ENCODE measurements around the gene SLC16A4. TPM values are rescaled to one million over a fixed set of nuclear protein-coding genes. Genes with fewer than 3 reads are reported as not detected.
"Not testable (repeated sequence)": the region's sequence is repeated elsewhere in the genome, so short reads cannot be mapped to it uniquely, and the experiment has no call there.

Gene SLC16A4
- total and polyA plus RNA-seq, 3 donors from 2014 or later, result 5.8 to 17.4 (median 8.2) TPM

DNA sequence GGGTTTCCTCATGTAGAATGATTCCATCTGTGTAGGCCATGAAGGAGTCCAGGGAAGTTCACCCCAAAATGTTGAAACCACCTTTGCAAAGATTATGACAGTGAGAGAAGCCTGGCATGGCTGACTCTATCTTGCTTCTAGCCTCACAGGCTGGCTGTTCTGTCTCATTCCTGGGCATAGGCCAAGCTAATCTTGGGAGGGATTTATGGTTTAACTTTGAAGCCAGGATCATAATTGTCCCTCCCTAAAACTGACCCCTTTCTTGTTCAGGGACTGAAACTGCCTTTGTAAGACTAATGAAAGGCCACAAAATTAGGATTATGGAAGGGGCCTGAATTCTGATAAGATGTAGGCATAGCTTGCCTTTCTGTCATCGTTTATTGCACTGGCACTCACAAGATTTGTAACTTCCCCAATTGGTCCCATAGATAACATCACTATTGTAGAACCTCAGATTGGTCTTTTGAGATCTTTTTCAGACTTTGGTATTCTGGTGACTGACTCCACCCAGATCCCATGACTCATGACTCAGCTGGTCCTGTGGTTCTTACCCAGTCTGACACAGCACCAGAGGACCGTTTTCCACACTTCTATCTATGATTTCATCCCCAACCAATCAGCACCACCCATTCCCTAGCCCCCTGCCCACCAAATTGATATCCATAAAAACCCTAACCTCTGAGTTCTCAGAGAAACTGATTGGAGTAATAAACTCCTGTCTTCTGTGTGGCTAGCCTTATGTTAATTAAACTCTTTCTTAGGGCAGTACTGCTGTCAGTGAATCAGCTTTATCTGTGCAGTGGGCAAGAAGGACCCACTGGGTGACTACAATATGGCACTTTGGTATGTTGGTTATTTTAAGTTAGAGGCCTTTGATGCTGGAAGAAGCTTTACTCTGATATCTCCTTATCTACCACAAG is 30.3 kb upstream of the SLC16A4 start:
- intact Hi-C loops (cut with DNase I; ENCODE audit: low total_unique reads), result no loop called here
- H3K27me3 ChIP-seq, result no peaks in the 10 kb centered on the region
- peak overlapping the region in 1 of 2 donors; percentile 71 for H3K27ac ChIP-seq
- no peaks in the 10 kb centered on the region for H3K36me3 ChIP-seq (ENCODE audit: low read depth, missing control alignments)
- DNase-seq, result peak; percentile 47
- TF ChIP-seq, protein P1, sequence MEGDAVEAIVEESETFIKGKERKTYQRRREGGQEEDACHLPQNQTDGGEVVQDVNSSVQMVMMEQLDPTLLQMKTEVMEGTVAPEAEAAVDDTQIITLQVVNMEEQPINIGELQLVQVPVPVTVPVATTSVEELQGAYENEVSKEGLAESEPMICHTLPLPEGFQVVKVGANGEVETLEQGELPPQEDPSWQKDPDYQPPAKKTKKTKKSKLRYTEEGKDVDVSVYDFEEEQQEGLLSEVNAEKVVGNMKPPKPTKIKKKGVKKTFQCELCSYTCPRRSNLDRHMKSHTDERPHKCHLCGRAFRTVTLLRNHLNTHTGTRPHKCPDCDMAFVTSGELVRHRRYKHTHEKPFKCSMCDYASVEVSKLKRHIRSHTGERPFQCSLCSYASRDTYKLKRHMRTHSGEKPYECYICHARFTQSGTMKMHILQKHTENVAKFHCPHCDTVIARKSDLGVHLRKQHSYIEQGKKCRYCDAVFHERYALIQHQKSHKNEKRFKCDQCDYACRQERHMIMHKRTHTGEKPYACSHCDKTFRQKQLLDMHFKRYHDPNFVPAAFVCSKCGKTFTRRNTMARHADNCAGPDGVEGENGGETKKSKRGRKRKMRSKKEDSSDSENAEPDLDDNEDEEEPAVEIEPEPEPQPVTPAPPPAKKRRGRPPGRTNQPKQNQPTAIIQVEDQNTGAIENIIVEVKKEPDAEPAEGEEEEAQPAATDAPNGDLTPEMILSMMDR (IDR thresholded peaks at IDR 0.05), result no peak
- no peak for TF ChIP-seq POLR2A (IDR thresholded peaks at IDR 0.05)
- H3K9me3 ChIP-seq, result no peaks in the 10 kb centered on the region
- no peak overlapping the region for H3K4me3 ChIP-seq
- 60 to 76% methylated on average over 2 of the region's 2 CpGs for WGBS, 2 donors
- H3K4me1 ChIP-seq, result peaks cover 36% of the 10 kb centered on the region

DNA sequence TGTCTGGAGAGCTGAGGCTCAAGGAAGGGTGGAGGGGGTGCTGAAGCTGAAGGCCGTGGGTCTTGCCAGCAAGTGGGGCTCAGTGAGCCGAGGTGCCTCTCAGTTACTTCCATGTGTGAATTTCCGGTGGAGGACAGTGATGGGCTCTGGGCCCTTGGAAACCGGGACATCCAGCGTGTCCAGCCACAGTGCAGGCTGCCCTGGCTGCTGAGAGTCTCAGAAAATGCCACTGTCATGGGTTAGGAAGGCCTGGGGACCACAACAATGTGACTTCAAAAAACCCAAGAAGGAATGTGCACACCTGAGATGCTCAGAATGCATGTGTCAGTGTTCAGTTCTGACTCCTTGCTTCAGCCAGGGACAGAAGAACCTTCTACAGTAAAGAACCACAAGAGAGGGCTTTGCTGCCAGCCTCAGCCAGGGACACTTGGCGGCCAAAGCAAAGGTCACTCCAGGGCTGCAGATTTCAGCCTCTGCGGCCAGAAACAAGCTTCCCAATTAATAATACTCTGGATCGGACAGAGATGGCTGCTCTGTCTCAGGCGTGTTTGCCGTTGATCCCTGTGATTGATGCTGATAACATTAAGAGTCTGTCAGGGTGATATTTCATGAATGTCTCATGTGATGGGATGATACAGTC is 29.3 kb upstream of the SLC16A4 start:
- H3K27ac ChIP-seq, result peak overlapping the region in 1 of 2 donors; percentile 71
- 89% methylated on average over 10 of the region's 10 CpGs for WGBS, 2 donors
- intact Hi-C loops (cut with DNase I; ENCODE audit: low total_unique reads), result no loop called here
- TF ChIP-seq POLR2A (IDR thresholded peaks at IDR 0.05), result no peak
- TF ChIP-seq, protein P1 (IDR thresholded peaks at IDR 0.05), result no peak
- no peaks in the 10 kb centered on the region for H3K27me3 ChIP-seq
- H3K9me3 ChIP-seq, result no peaks in the 10 kb centered on the region
- no peak for DNase-seq
- no peaks in the 10 kb centered on the region for H3K36me3 ChIP-seq (ENCODE audit: low read depth, missing control alignments)
- peaks cover 33% of the 10 kb centered on the region for H3K4me1 ChIP-seq
- no peak overlapping the region for H3K4me3 ChIP-seq

DNA sequence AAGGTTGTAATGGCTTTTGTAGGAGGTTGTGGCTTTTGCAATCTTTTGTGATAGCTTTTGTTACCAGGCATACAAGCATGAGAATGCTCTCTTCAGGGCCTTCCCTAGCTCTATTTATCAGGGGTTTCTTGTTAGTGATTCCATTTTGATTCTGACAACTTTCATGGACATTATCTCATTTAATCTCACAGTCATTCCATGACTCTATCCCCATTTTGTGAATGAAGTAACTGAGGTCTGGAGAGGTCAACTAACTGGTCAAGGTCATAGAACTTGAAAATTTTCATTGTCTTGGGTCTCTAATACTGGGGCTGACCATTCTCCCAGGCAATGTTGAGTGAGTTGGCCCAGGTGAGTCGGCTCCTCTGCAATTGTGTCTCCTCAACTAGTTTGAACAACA is 27.9 kb upstream of the SLC16A4 start:
- DNase-seq, result no peak
- Histone ChIP-seq H3K9me3 (no peaks in the 10 kb centered on the region), H3K36me3 (ENCODE audit: low read depth, missing control alignments) (no peaks in the 10 kb centered on the region), H3K4me1 (peaks cover 38% of the 10 kb centered on the region), H3K4me3 (no peak overlapping the region), H3K27ac (no peak overlapping the region), H3K27me3 (no peaks in the 10 kb centered on the region)
- TF ChIP-seq, protein P1 (IDR thresholded peaks at IDR 0.05), result no peak
- no peak for TF ChIP-seq POLR2A (IDR thresholded peaks at IDR 0.05)
- intact Hi-C loops (cut with DNase I; ENCODE audit: low total_unique reads), result no loop called here
- 95 to 100% methylated on average over 1 of the region's 1 CpG for WGBS, 2 donors

DNA sequence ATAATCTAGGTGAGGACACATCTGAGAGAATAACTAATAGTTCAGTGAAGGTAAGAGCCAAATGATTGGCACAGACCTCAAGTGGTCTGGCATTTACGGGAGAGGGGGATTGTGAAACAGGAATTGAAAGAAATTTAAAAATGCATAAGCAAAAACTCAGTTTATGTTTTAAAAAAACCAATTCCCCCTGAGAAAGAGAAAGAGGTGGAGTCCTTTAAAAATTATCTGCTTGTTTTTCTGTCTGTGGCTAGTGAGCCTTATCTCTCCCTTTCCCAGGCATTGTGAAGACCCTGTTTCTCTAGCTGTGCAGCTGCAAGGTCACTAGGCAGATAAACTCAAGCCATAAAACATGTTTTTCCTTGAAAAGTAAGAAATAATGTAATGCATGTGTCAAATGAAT is 22.2 kb upstream of the SLC16A4 start:
- WGBS, 2 donors, result 20 to 34% methylated on average over 1 of the region's 1 CpG
- DNase-seq; H3K9me3 ChIP-seq; H3K27me3 ChIP-seq; H3K36me3 ChIP-seq (ENCODE audit: low read depth, missing control alignments); intact Hi-C loops (cut with DNase I; ENCODE audit: low total_unique reads); H3K4me3 ChIP-seq: not testable (repeated sequence)
- Histone ChIP-seq H3K27ac (peak overlapping the region; percentile 80 to 86), H3K4me1 (peaks cover 41% of the 10 kb centered on the region)

DNA sequence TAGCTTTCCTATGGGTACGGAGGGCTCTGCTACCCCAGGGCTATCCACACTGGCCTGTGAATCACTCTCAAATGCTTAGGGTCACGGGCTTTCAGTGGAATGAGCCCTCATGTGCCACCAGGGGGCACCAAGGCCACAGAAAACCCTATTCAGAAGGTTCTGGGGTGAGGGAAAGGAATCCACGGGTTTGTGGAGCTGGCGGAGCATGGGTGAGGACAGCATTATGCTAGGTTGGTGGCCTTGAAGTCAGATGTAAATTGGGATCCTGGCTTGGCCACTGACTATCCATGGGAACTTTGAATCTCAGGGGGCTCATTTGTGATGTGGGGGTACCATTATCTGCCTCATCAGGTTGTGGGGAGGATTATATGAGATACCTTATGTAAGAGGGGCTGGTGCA is 21.8 kb upstream of the SLC16A4 start:
- H3K27ac ChIP-seq, result peak overlapping the region; percentile 80 to 86
- no peaks in the 10 kb centered on the region for H3K9me3 ChIP-seq
- no peaks in the 10 kb centered on the region for H3K36me3 ChIP-seq (ENCODE audit: low read depth, missing control alignments)
- intact Hi-C loops (cut with DNase I; ENCODE audit: low total_unique reads), result no loop called here
- DNase-seq, result peak; percentile 90
- no peaks in the 10 kb centered on the region for H3K27me3 ChIP-seq
- H3K4me1 ChIP-seq, result peaks cover 41% of the 10 kb centered on the region
- no peak overlapping the region for H3K4me3 ChIP-seq
- WGBS, 2 donors, result 21 to 40% methylated on average over 4 of the region's 4 CpGs
- no peak for TF ChIP-seq POLR2A (IDR thresholded peaks at IDR 0.05)
- TF ChIP-seq, protein P1 (IDR thresholded peaks at IDR 0.05), result peak; percentile 79 to 88 (median 86)

Data from testis (tissue), 3 donors.